GM18868 (cell line): Measurements from ENCODE around the gene ZNF346.
A peak's percentile ranks its signal among the peaks of the same experiment; 100 is the strongest.

Experiments
- ATAC-seq: cut with Tn5 transposase; IDR thresholded peaks from one replicate; pipeline ENCODE4 v1.9.1; 2021; ENCODE audit warnings: mild to moderate bottlenecking, moderate library complexity; ENCODE audit not compliant: unreplicated experiment

ZNF346 gene

GRCh38 chr5:177112589-177113220 lies 90.2 kb downstream of the ZNF346 start:
- no peak for ATAC-seq

GRCh38 chr5:177113566-177114424 lies 91.3 kb downstream of the ZNF346 start:
- ATAC-seq: no peak

- ATAC-seq: no peak
Observed at GRCh38 chr5:177116631-177117373, 94.3 kb downstream of the ZNF346 start.

- no peak for ATAC-seq
Observed at GRCh38 chr5:177117441-177118045, 95.0 kb downstream of the ZNF346 start.

GRCh38 chr5:177122566-177122965 lies 100.1 kb downstream of the ZNF346 start:
- no peak for ATAC-seq

GRCh38 chr5:177123789-177124485 lies 101.4 kb downstream of the ZNF346 start:
- ATAC-seq: peak; percentile 46

GRCh38 chr5:177124486-177124991 lies 102.0 kb downstream of the ZNF346 start:
- peak; percentile 56 for ATAC-seq

- ATAC-seq: no peak
Observed at GRCh38 chr5:177126771-177127170, 104.3 kb downstream of the ZNF346 start.

- ATAC-seq: no peak
Observed at GRCh38 chr5:177128551-177128981, 106.1 kb downstream of the ZNF346 start.

- no peak for ATAC-seq
Observed at GRCh38 chr5:177130211-177131018, 107.9 kb downstream of the ZNF346 start.
